Naive thymus-derived CD4-positive, alpha-beta T cell (primary cell): Measurements from ENCODE around the gene PRG3. TPM values are rescaled to one million over a fixed set of nuclear protein-coding genes. Genes with fewer than 3 reads are reported as not detected.

Experiments
- ATAC-seq: fragments of 150-1000 bp; cut with Tn5 transposase; 2 replicates; pipeline ENCODE4 v1.10.0; 2021; ENCODE audit warnings: mild to moderate bottlenecking, moderate library complexity
- CTCF ChIA-PET: fragments of 350-600 bp; sonication (Branson Sonifier 250); formaldehyde crosslinking; loops from one replicate; lab custom pipeline; 2021; ENCODE audit warnings: antibody characterized with exemption; lab: Charles Lee
- POLR2A ChIA-PET: fragments of 350-600 bp; sonication (Branson Sonifier 250); formaldehyde crosslinking; loops from one replicate; lab custom pipeline; 2021; ENCODE audit warnings: antibody characterized with exemption, inconsistent platforms; lab: Charles Lee
- DNase-seq, 9 donors: peaks; one replicate each; pipeline versions ENCODE4 v3.0.0 to v3.0.0-alpha.2; 2020 to 2022; ENCODE audit warnings: mixed read lengths in 1 of 9
- H3K27ac ChIP-seq: one replicate; pipeline ENCODE4 v1.7.0; 2013; ENCODE audit warnings: mild to moderate bottlenecking, low read depth, low read length, moderate library complexity
- H3K27me3 ChIP-seq, 2 donors: one replicate each; pipeline ENCODE4 v1.7.0; 2013; ENCODE audit warnings: low read length in 2 of 2, mild to moderate bottlenecking in 2 of 2, moderate library complexity in 2 of 2; ENCODE audit not compliant: control insufficient read depth in 2 of 2, insufficient read depth in 2 of 2
- H3K36me3 ChIP-seq, 3 experiments: 1 replicate in 2 of 3; 2 replicates in 1 of 3; pipeline ENCODE4 v1.7.0; 2013; ENCODE audit warnings: low read length in 3 of 3, mild to moderate bottlenecking in 3 of 3, moderate library complexity in 1 of 3; ENCODE audit not compliant: insufficient read depth in 3 of 3, control insufficient read depth in 2 of 3
- H3K4me1 ChIP-seq, 2 donors: one replicate each; pipeline ENCODE4 v1.7.0; 2013; ENCODE audit warnings: low read length in 2 of 2, mild to moderate bottlenecking in 2 of 2, moderate library complexity in 1 of 2; ENCODE audit not compliant: control insufficient read depth in 2 of 2, insufficient read depth in 2 of 2
- H3K4me3 ChIP-seq: 2 replicates; pipeline ENCODE4 v1.7.0; 2013; ENCODE audit warnings: mild to moderate bottlenecking, low read length
- H3K9me3 ChIP-seq, 3 experiments: 1 replicate in 2 of 3; 2 replicates in 1 of 3; pipeline ENCODE4 v1.7.0; 2013; ENCODE audit warnings: low read length in 3 of 3; ENCODE audit not compliant: control insufficient read depth in 2 of 3
- H3K27ac Mint-ChIP-seq, 9 donors: one replicate each; pipeline ENCODE4 v1.8.0; 2020 to 2022; ENCODE audit warnings: mixed read lengths in 9 of 9, mild to moderate bottlenecking in 8 of 9, moderate library complexity in 5 of 9, inconsistent platforms in 2 of 9
- H3K27me3 Mint-ChIP-seq, 5 donors: one replicate each; pipeline ENCODE4 v1.8.0; 2021 to 2022; ENCODE audit warnings: mixed read lengths in 5 of 5, mild to moderate bottlenecking in 1 of 5
- H3K36me3 Mint-ChIP-seq, 5 donors: one replicate each; pipeline ENCODE4 v1.8.0; 2020 to 2022; ENCODE audit warnings: mixed read lengths in 5 of 5, mild to moderate bottlenecking in 3 of 5, inconsistent platforms in 1 of 5
- H3K4me1 Mint-ChIP-seq, 7 donors: one replicate each; pipeline ENCODE4 v1.8.0; 2020 to 2022; ENCODE audit warnings: mixed read lengths in 7 of 7, mild to moderate bottlenecking in 3 of 7, inconsistent platforms in 1 of 7
- H3K4me3 Mint-ChIP-seq, 10 donors: one replicate each; pipeline ENCODE4 v1.8.0; 2020 to 2022; ENCODE audit warnings: mild to moderate bottlenecking in 10 of 10, mixed read lengths in 10 of 10, moderate library complexity in 6 of 10, inconsistent platforms in 2 of 10
- H3K9me3 Mint-ChIP-seq, 11 donors: one replicate each; pipeline ENCODE4 v1.8.0; 2020 to 2022; ENCODE audit warnings: mixed read lengths in 11 of 11, mild to moderate bottlenecking in 4 of 11, inconsistent platforms in 1 of 11, moderate library complexity in 1 of 11
- intact Hi-C, 2 donors: fragments of 100-400 bp; cut with micrococcal nuclease; formaldehyde crosslinking; loops; one replicate each; pipeline ENCODE4 v1.15.1; 2023
- polyA plus RNA-seq, 2 donors: library from polyadenylated mRNA; unstranded; fragments of 300-500 nt; fragmentation: Illumina TruSeq; gene quantifications; one replicate each; pipeline ENCODE4 v1.2.3, GENCODE V29; 2021
- total RNA-seq, 6 experiments: library from RNA in 5 of 6; stranded (reverse) in 5 of 6; gene quantifications; 1 replicate in 5 of 6; 2 replicates in 1 of 6; pipeline ENCODE4 v1.2.3 and lab custom pipeline; 2021 to 2026

The PRG3 gene
- total and polyA plus RNA-seq, 7 experiments from 2014 or later: not detected

DNA sequence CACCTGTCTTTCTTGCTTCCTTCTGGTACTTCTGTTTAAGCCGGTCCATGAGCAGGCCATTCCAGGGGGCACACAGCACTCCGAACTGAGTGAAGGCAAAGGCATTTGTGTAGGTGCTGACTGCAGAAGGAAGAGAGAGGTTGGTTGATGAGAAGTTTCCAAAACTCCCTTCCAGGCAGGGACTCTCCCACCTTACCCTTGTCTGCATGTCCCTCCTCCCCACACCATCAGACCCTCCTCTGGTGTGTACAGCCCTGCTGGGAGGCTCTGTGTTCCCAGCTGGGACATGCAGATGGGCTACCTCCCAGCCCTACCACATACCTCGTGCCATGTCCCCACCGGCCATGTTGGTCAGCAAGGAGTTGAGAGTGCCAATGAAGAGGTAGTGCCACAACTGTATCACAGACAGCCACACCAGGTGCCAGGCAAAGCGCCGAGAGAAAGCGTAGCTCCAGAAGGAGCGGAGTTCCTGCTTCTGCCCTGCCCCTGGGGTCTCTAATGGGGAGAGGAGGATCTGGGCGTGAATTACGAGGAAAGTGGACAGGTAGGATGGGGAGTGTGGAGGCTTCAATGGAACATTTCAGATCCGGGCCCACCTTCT, 33.8 kb upstream of the PRG3 start:
- Histone ChIP-seq H3K36me3 (peaks cover 3 to 49% (median 4%) of the 10 kb centered on the region in 3 experiments), H3K9me3 (no peaks in the 10 kb centered on the region), H3K27me3 (no peaks in the 10 kb centered on the region), H3K4me3 (no peak overlapping the region), H3K4me1 (no peaks in the 10 kb centered on the region), H3K27ac (no peak overlapping the region)
- Mint-ChIP-seq H3K9me3 (peaks cover 0 to 3% (median 0%) of the 10 kb centered on the region in 11 donors), H3K36me3 (peaks cover 12 to 72% (median 35%) of the 10 kb centered on the region in 5 donors), H3K4me1 (peaks cover 0 to 9% (median 5%) of the 10 kb centered on the region in 7 donors), H3K4me3 (no peak overlapping the region), H3K27ac (no peak overlapping the region), H3K27me3 (no peaks in the 10 kb centered on the region)
- ChIA-PET CTCF (no interaction called here), POLR2A (no interaction called here)
- DNase-seq (no peak), ATAC-seq (no peak)
- intact Hi-C loops: no loop called here

DNA sequence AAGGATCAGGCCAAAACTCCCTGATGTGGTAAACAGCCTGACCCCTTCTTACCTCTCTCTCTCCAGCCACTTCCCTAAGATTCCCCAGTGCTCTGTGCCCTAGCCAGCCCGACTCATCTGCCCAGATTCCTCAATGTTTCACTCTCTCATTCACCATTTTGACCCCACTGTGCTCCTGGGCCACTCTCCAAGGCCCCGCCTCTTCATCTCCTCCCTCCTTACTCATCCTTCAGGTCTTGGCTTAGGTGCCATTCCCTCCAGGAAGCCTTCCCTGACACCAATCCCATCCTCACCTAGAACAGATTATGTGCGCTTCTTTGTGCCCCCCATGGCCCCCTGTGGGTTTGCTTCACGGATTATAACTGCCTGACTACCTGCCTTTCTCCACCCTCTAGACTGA, 32.7 kb upstream of the PRG3 start:
- ATAC-seq: no peak
- Histone ChIP-seq H3K9me3 (no peaks in the 10 kb centered on the region), H3K4me3 (no peak overlapping the region), H3K27me3 (no peaks in the 10 kb centered on the region), H3K36me3 (peaks cover 3 to 59% (median 4%) of the 10 kb centered on the region in 3 experiments), H3K27ac (no peak overlapping the region), H3K4me1 (no peaks in the 10 kb centered on the region)
- Mint-ChIP-seq H3K27me3 (no peaks in the 10 kb centered on the region), H3K9me3 (peaks cover 0 to 3% (median 0%) of the 10 kb centered on the region in 11 donors), H3K36me3 (peaks cover 12 to 74% (median 35%) of the 10 kb centered on the region in 5 donors), H3K4me3 (no peak overlapping the region), H3K4me1 (peaks cover 0 to 7% (median 5%) of the 10 kb centered on the region in 7 donors), H3K27ac (peak overlapping the region in 4 of 9 donors; percentile 7 to 63 (median 30))
- DNase-seq: no peak
- intact Hi-C loops: no loop called here
- ChIA-PET CTCF (no interaction called here), POLR2A (no interaction called here)

DNA sequence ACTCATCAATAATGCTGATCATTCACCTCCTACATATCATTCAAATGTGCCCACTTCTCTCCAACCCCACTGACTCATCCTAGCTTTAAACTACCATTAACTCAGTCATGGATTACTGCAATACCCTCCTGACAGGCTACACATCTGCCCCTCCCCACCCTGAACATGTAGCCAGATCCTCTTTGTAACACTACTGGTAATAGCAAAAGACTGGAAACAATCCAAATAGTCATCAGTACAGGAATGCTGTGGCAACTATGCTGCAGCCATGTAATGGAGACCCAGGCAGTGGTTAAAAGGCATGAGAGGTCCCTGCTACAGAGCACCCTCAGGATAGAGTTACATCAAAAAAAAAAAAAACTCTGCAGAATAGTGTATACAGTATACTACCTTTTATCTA, 29.3 kb upstream of the PRG3 start:
- H3K4me1 Mint-ChIP-seq: peaks cover 5 to 27% (median 8%) of the 10 kb centered on the region in 7 donors
- Histone ChIP-seq H3K9me3 (no peaks in the 10 kb centered on the region), H3K27me3 (no peaks in the 10 kb centered on the region), H3K4me3 (no peak overlapping the region), H3K4me1 (no peaks in the 10 kb centered on the region), H3K27ac (no peak overlapping the region), H3K36me3 (peaks cover 0 to 54% (median 9%) of the 10 kb centered on the region in 3 experiments)
- ChIA-PET POLR2A (no interaction called here), CTCF (interaction anchor here (0.6 kb wide), 1 partner anchor 820 kb away, joined by 3 read pairs; no protein-coding TSS in a partner anchor)
- intact Hi-C loops: no loop called here
- no peak for DNase-seq
- no peak for ATAC-seq
- H3K4me3 Mint-ChIP-seq: no peak overlapping the region
- H3K27me3 Mint-ChIP-seq: no peaks in the 10 kb centered on the region
- peaks cover 0 to 3% (median 0%) of the 10 kb centered on the region in 11 donors for H3K9me3 Mint-ChIP-seq
- H3K27ac Mint-ChIP-seq: peak overlapping the region in 1 of 9 donors; percentile 55
- peaks cover 16 to 80% (median 42%) of the 10 kb centered on the region in 5 donors for H3K36me3 Mint-ChIP-seq

DNA sequence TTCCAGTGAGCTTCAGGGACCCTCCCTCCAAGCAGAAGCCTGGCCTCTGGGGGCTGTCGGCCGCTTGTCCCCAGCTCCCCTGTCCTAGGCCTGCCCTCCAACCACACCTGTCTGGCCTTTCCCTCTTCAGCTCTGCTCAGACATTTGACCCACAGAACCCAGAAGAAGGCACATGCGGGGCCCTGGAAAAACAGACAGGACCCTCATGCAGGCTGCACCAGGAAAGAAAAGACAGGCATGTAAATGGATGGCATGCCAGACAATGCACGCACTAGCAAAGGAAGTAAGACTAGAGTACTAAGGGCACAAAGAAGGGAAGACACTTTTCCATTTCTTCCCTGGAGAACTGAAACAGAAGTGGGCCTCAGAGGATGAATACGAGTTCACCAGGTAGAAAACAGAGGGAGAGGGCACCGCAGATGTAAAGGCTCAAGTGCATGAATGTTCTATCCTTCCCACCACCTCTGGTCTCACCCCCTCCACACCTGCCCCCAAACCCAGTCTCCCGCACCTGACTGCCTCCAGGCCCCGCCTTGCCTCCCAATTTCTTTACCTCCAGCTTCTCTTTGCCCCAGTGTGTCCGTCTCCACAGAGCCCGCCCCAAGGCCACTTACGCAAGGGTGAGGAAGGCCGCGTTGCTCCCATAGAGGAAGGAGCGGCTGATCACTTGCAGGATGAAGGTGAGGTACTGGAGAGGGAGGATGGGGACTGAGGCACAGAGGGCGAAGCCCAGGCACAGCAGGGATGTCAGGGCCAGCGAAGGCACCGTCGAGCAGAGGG, 28.6 kb upstream of the PRG3 start:
- H3K4me1 Mint-ChIP-seq: peaks cover 5 to 27% (median 8%) of the 10 kb centered on the region in 7 donors
- Histone ChIP-seq H3K36me3 (peaks cover 0 to 46% (median 9%) of the 10 kb centered on the region in 3 experiments), H3K9me3 (no peaks in the 10 kb centered on the region), H3K27ac (no peak overlapping the region), H3K4me1 (no peaks in the 10 kb centered on the region), H3K27me3 (no peaks in the 10 kb centered on the region), H3K4me3 (no peak overlapping the region)
- no peaks in the 10 kb centered on the region for H3K27me3 Mint-ChIP-seq
- ATAC-seq (no peak), DNase-seq (no peak)
- peaks cover 0 to 3% (median 0%) of the 10 kb centered on the region in 11 donors for H3K9me3 Mint-ChIP-seq
- intact Hi-C loops: no loop called here
- peaks cover 16 to 79% (median 42%) of the 10 kb centered on the region in 5 donors for H3K36me3 Mint-ChIP-seq
- H3K4me3 Mint-ChIP-seq: no peak overlapping the region
- ChIA-PET POLR2A (interaction anchor here (0.5 kb wide), 2 partner anchors 160 to 1771 kb away, joined by 3 to 4 read pairs; no protein-coding TSS in a partner anchor), CTCF (interaction anchor here (0.6 kb wide), 1 partner anchor 820 kb away, joined by 3 read pairs; no protein-coding TSS in a partner anchor)
- H3K27ac Mint-ChIP-seq: peak overlapping the region in 2 of 9 donors; percentile 51 to 55

DNA sequence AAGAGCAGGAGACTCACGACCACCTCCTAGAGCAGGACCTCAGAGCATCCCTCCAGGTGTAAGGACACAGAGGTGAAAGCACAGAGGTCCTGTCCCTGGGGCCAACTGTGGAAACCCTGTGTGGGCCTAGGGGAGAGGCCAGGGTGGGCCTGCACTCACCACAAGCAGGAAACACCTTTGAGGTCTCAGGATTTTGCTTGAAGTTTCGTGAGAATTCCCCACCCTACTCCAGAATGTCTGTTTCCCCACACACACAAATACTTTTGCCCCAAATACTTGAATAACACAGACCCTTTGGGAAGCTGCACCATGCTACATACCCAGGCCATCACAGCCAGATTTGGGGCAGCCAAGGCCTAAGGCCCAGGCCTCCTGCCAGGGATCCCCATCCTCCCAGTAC, 27.8 kb upstream of the PRG3 start:
- Histone ChIP-seq H3K36me3 (peaks cover 0 to 39% (median 9%) of the 10 kb centered on the region in 3 experiments), H3K9me3 (no peaks in the 10 kb centered on the region), H3K4me1 (no peaks in the 10 kb centered on the region), H3K27me3 (no peaks in the 10 kb centered on the region), H3K27ac (no peak overlapping the region), H3K4me3 (no peak overlapping the region)
- Mint-ChIP-seq H3K4me1 (peaks cover 2 to 26% (median 8%) of the 10 kb centered on the region in 7 donors), H3K36me3 (peaks cover 13 to 72% (median 42%) of the 10 kb centered on the region in 5 donors), H3K9me3 (peaks cover 0 to under 1% (median 0%) of the 10 kb centered on the region in 11 donors), H3K27me3 (no peaks in the 10 kb centered on the region), H3K4me3 (no peak overlapping the region), H3K27ac (no peak overlapping the region)
- intact Hi-C loops: no loop called here
- POLR2A ChIA-PET: interaction anchor here (0.5 kb wide), 1 partner anchor 161 kb away, joined by 3 read pairs; no protein-coding TSS in a partner anchor
- no peak for DNase-seq
- CTCF ChIA-PET: no interaction called here
- no peak for ATAC-seq

DNA sequence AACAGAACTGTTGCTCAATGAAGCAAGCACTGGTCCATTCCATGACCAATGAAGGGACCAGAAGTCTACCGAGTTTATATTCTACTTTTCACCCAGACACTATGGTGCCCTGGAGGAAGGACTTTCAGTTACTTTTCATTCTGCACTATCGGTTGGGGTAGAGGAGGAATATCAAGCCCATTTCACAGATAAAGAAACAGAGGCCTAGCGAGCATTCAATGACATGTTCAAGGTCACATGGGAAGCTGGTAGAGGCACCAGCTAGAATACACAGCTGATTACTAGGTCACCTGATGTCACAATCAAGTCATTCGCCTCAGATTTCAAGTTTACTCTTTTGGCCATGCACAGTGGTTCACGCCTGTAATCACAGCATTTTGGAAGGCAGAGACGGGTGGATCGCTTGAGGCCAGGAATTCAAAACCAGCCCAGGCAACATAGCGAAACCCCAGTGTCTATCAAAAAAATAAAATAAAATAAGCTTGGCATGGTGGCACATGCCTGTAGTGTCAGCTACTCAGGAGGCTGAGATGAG, 27.1 kb upstream of the PRG3 start:
- H3K4me3 Mint-ChIP-seq: no peak overlapping the region
- H3K4me1 Mint-ChIP-seq: peaks cover 0 to 23% (median 7%) of the 10 kb centered on the region in 7 donors
- CTCF ChIA-PET: no interaction called here
- H3K4me3 ChIP-seq: no peak overlapping the region
- no peaks in the 10 kb centered on the region for H3K4me1 ChIP-seq
- DNase-seq (no peak), ATAC-seq (no peak)
- no peaks in the 10 kb centered on the region for H3K27me3 ChIP-seq
- H3K9me3 ChIP-seq: no peaks in the 10 kb centered on the region
- peaks cover 7 to 64% (median 40%) of the 10 kb centered on the region in 5 donors for H3K36me3 Mint-ChIP-seq
- H3K9me3 Mint-ChIP-seq: no peaks in the 10 kb centered on the region
- H3K36me3 ChIP-seq: peaks cover 0 to 34% (median 9%) of the 10 kb centered on the region in 3 experiments
- no peaks in the 10 kb centered on the region for H3K27me3 Mint-ChIP-seq
- H3K27ac ChIP-seq: no peak overlapping the region
- intact Hi-C loops: no loop called here
- peak overlapping the region in 1 of 9 donors; percentile 62 for H3K27ac Mint-ChIP-seq
- POLR2A ChIA-PET: no interaction called here
